GM15510 (cell line): Measurements from ENCODE around the gene INSYN1.

Experiments
- POLR2A ChIP-seq: IDR thresholded peaks from 3 replicates; pipeline ENCODE4 v1.6.1; 2011; ENCODE audit warnings: borderline replicate concordance; ENCODE audit not compliant: insufficient read length; ENCODE audit errors: extremely low read depth

The INSYN1 gene

DNA sequence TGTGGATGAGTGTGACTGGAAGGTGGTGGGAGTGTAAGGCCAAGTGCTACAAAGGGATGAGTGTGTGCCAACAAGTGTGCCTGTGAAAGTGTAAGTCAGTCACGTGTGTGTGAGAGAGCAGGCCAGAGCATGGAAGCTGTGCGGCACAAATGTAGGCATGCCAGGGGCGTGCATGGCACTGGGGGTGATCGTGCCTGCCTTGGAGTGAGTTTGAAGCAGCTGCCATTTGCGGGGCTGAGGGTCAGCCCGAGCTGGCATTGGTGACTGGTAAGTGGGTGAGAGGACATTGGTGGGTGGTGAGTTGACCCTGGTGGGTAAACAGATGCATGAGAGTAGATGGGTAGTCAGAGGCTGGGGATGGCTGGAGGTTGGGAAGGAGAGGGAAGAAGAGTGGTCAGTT is 44.5 kb downstream of the INSYN1 start:
- TF ChIP-seq POLR2A: no peak

DNA sequence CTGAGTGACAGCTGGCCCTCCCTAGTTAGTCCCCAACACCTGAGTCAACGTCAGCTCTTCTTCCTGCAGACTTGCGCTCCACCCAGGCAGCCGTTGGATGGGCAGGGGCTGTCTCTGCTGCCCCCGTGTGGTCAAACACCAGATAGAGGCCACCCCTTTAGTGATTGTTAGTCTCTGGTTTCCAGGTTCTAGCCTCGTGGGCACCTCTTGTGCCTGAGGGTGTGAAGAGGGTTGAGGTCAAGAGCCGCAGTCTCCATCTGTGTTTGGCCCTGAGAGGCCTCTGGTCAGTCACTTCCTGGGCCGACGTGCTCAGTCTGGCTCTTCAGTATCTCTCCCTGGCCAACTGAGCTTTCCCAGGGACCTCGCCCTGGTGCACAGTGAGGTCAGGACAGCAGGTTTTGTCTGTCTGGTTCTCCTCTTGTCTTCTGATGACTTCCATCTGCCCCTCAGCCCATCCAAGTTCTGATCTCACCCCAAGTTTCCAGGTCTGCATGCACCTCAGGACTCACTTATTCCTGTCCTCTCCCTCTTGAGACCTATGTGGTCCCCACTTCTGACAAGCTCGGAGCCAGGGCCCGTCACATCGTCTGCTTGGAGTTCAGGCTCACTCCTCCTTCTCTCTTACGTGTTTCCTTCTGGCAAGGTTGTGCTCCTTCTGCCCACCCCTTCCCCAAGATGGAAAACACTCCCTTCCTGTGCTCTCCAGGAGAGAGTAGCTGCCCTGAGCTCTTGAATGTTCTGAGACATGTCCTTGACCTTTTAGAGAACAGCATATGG is 48.1 kb downstream of the INSYN1 start:
- no peak for TF ChIP-seq POLR2A

DNA sequence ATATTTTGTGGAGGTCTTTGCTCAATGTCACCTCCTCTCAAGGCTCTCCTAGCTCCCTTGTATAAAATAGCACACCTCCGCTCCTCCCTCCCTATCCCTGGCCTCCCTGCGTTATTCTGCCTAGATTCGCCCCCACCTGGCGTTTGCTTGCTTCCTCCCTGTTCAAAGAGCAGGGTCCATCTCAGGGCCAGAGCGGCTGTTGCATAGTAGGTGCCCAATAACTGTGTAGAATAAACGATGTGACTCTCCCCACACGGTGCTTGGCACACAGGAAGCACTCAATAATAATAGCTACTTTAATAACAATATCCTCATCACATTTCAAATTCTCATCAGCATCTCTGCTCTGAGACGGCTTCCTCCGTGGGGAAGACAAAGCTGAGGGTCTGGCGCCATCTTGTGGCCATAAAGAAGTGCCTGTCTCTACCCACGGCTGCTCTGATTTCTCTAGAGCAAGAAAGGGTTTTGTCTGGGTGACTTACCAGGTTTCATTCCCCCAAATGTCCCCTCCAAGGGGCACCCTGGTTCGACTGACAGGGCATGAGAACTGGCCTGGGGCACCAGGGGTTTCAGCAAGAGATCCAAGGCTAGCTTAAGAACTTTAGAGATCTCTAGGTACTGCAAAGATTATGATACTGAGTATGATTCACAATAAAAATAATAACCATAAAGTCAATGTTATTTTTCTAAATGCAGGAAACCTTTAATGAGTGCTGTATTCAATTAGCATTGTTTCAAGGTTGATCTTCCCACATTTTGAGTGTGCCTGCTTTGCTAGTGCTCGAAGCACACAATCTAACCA is 52.9 kb downstream of the INSYN1 start:
- no peak for TF ChIP-seq POLR2A

DNA sequence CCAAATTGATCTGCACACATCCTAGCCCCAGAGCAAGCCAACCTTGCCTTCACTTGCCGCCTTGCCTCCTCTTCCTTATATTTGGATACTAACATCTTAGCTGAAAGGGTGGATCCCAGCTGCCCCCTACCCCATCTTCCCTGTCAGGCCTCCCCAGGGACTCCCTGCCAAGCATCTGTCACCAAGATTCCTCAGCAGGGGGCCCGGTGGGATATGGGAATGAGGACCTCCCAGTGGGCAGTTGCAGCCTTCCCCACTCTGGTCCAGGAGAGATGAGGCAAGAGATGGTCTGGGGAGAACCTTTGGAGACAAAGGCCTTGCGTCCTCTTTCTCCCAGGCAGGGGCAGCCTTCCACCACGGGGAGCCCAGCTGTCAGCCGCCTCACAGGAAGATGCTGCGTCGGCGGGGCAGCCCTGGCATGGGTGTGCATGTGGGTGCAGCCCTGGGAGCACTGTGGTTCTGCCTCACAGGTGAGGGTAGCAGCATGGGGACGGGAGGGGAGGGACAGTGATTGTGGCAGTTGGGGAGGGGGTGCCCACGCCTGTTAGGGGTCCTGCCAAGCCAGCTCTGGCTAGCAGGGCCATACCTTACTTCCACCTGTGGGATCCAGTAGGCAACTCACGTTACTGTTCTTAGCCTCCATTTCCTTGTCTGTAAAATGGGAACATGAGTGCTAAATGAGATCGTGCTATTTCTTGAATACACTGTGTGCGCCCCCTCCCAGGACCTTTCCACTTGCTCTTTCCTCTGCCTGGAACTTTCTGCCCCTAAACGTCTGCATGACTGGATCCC is 53.7 kb downstream of the INSYN1 start:
- TF ChIP-seq POLR2A: no peak

DNA sequence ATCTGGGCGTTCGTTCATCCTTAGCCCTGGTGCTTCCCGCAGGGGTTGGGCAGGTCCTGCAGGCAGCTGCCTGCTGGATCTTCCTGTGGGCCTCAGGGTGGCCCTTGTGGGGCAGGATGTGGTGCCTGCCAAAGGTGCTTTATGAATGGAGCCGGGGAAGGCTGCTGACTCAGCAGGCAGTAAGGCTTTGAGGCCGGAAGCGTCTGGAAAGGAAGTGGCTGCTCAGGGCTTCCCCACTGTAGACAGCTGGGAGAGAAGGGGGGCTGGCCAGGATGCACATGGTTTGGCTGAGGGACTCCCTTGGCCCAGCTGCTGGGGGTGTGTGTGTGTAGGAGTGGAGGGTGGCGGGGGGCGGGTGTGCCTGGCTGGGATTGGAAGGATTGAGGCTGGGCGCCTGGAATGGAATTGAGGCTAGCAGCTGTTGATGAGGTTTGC is 56.1 kb downstream of the INSYN1 start:
- TF ChIP-seq POLR2A: no peak

DNA sequence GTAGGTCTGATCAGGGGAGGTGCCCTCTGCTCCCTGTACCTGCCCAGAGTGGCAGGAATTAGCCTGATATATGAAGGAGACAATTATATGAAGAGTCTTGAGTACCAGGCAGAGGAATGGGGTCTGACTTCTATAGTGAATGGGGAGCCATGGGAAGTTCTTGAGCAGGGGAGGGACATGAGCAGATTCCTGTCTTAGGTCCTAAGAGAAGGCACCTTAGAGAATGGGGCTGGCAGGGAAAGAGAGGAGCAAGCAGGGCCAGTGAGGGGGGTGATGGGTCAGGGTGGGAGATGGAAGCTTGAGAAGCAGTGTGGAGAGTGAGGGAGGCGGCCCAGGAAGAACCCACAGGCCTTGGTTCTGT is 56.5 kb downstream of the INSYN1 start:
- no peak for TF ChIP-seq POLR2A

GRCh38 chr15:73695773-73696640 is 57.1 kb downstream of the INSYN1 start:
- no peak for TF ChIP-seq POLR2A

DNA sequence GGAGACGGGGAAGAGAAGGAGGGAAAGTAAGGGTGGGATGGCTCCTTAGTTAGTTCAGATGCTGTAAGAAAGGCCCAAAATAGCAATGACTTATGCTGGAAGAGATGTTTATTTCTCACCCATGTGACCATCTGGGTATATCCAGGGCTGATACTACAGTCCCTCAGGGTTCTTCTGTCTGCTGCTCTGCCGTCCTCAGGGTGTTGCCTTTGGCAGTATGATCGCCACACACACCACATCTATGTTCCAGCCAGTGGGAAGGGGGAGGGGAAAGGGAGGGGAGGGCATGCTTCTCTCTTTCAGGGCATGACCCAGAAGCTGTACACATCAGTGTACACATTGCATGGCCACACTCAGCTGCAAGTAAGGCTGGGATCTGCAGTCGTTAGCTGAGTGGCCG is 58.7 kb downstream of the INSYN1 start:
- TF ChIP-seq POLR2A: no peak

- no peak for TF ChIP-seq POLR2A
Measured at GRCh38 chr15:73691396-73691795, 61.8 kb downstream of the INSYN1 start.

DNA sequence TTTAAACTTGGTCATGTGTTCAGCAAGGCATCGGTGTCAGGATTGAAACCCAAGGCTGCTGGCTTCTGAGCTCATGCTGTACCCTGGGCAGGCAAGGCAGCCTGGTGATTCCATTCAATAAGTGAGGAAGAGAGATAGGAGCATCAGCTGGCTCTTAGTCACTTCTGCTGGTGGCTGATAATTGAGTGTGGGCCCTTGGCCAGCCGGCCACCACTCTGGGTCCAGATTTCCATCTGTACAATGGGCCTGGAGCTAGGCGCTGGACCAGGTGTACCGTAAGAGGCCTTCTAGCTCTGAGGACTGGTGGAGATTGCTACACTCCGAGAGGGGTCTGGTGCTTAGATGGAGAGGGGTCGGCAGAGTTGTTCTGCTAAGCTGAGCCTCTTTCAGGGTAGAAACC is 64.7 kb downstream of the INSYN1 start:
- no peak for TF ChIP-seq POLR2A

GRCh38 chr15:73687351-73687750 is 65.8 kb downstream of the INSYN1 start:
- TF ChIP-seq POLR2A: no peak

GRCh38 chr15:73686781-73687256 is 66.3 kb downstream of the INSYN1 start:
- no peak for TF ChIP-seq POLR2A

GRCh38 chr15:73685981-73686380 is 67.2 kb downstream of the INSYN1 start:
- no peak for TF ChIP-seq POLR2A
